Occipital lobe (tissue), 2 donors: ENCODE results near the gene SSBP3. TPM values are rescaled to one million over a fixed set of nuclear protein-coding genes. Genes with fewer than 3 reads are reported as not detected.
A peak's percentile ranks its signal among the peaks of the same experiment; 100 is the strongest.

Experiments used
- DNase-seq: peaks from one replicate; lab custom pipeline; 2025; lab: John Stamatoyannopoulos, UW
- total RNA-seq: library from RNA; depleted of rRNA; stranded (reverse); fragments of >200 nt; gene quantifications from one replicate; pipeline ENCODE4 v1.2.3, GENCODE V29; 2014

SSBP3 gene
- total RNA-seq, 1 donor from 2014 or later, result 46.8 TPM

DNA sequence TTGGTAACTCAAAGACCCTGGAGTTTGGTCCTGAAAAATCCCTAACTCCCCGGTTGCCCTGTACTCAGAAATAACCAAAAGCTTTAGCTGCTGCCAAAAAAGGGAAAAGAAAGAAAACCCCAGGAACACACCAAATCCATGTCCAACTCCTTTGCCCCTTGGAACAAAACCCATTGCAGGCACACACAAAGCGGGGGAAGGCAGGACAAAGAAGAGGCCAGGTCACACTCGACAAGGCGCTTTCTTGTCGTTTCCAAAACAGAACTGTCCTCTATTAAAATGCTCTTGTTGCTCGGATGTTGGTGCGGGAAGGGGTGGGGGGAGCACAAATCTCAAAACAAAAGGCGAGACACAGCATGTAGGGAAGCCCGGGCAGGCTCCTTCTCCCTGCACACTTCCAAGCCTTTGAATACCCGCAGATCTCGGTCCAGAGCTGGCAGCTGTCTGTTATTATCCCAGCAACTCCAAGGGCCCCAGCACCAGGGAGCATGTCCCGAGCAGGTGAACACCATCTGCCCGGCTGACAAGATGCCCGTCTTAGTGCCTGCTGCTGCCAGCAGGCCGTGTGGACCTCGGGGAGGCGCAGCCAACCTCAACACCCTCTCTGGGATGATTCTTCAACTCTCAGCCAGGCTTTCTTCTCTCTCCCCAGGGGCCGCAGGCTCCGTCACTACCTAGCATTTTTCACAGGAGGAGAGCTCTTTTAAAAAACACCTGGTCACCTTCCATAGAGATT is 96.4 kb downstream of the SSBP3 start:
- DNase-seq, result no peak

DNA sequence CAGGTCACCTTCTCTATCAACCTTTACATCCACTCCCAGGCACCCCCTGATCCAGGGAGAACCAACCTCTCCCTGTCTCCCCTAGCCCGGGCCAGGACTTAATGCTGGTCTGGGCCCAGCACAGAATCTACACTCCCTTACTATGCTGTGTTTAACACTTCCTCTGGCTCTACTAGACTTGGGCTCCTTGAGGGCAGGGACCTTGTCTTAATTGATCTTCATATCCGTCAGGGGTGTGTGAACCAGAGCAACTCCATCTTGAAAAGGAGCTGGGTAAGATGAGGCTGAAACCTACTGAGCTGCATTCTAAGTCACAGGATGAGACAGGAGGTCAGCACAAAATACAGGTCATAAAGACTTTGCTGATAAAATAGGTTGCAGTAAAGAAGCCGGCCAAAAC is 98.9 kb downstream of the SSBP3 start:
- no peak for DNase-seq

DNA sequence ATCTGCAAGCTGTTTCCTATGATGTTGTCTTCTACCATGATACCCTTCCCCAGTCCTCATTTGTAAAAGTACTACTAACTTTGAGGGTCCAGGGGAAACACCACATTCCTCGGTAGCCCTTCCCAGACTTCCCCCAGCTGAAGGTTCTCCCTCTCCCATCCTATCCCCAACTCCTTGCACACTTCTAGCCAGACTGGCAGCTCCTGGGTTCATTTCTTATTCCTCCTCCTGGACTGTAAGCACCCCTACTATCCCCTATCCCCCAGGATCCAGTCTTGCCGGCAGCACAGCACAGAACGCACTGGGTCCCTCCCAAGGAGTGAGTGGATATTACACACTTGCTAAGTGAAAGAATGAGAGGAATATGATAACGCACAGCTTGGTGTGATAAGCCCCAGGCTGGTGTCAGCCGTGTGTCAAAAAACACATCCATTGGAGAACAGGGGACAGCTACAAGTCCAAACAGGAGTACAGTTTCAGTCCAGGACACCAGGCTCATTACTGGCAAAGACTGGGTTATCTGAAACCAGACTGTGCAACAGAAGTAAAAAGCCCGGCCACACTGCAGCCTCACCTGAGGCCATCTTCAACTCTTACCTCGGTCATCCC is 100.2 kb downstream of the SSBP3 start:
- DNase-seq, result no peak

DNA sequence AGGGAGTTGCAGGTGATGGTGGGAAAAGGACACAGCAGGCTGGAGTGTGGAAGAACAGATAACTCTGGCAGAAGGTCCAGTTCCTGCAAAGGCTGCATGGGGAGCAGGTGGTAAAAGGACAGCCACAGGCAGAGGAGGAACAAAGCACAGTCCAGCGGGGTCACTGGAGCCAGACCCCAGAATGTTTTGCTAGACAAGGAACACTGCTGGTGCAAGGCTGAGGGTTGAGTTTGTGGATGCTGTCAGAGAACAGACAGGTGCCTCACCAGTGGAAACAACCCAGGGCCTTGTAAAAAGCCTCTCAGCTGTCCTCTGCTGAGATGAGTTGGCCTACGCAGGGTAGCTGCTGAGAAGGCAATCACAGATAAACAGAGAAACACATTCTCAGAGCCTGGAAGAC is 101.7 kb downstream of the SSBP3 start:
- no peak for DNase-seq

DNA sequence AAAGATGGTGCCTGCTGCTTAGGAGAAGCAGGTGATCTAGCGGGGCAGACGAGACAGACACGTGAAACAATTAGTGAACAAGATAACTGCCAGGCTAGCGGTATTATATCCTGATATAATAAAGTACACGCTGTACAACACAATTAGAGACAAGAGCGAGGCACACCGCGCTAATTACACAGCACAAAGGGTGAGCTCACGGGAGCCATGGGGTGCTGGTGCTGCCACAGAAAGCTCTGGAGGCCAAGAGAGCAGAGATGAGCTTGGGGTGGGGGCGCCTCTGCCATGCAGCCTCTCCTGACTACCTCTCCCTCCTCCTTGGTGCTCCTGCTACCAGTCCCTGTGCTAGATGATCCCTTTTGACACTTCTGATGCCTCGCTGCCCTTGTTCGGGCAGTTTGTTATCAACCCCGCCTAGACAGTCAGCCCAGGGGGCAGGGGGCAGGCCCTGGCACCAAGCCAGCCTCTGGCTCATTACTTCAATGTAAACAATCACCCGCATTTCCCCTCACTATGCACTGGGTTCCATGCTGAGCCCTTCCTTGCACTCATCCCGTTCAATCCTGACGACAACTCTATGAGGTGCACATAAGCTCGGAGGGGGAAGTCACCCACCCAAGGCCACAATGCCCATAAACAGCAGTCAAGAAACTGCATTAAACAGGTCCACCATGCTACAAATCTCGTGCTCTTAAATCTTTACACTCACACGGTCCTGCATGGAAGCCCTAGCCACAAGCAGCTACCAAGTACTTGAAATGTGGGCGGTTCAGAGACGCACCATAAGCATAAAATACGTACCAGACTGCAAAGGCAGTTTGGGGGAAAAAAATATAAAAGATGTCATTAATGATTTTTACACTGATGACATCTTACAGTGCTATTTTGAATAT is 103.0 kb downstream of the SSBP3 start:
- no peak for DNase-seq

DNA sequence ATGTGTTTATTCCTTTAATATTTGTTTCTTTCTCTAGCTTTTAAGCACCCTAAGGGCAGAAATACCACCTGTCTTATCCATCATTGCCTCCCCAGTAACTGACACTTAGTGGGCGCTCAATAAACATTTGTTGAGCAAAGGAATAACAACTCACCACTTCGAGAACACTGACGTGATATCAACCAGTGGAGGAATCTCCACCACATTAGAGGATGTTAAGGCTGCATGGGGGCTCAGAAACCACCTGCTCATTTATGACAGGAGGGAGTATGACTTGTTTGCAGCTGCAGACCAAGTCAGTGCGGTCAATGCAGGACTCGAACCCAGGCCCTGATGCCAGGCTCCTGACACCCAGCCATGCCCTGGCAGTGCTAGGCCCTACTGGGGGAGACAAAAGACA is 103.6 kb downstream of the SSBP3 start:
- DNase-seq, result no peak

DNA sequence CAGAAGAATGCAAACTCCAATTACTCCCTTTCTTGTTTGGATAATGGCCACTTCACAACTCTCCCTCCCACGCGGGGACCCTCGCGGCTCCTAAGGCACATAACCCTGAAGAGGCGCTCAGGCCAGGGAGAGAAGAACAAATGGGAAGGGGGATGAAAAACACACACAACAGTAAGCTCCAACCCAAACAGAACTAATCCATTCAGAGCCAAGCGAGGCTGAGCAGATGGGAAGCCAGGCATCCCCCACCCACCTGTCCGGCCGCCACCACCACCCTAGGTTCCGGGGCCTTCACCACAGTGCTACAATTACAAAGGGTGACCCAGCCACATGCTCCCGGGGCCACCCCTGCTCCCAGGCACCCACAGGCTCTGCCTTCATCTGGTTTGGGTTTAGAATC is 104.7 kb downstream of the SSBP3 start:
- no peak for DNase-seq

DNA sequence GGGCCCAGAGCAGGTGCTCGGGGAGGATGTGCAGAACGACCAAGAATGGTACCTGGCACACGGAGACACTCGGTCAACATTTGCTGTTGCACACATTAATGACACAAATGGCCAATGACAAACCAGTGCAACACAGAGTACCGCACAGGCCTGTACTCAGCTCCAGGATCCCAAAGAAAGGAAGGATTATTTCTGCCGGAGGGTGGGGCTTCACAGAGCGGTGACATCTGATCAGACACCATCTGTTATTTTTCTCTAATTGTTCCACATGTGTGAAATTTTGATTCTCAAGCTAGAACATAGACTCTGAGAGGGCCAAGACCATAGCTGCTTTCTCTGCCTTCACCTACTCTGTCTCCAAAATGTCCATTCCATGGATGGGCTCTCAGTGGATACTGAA is 105.8 kb downstream of the SSBP3 start:
- DNase-seq, result no peak

DNA sequence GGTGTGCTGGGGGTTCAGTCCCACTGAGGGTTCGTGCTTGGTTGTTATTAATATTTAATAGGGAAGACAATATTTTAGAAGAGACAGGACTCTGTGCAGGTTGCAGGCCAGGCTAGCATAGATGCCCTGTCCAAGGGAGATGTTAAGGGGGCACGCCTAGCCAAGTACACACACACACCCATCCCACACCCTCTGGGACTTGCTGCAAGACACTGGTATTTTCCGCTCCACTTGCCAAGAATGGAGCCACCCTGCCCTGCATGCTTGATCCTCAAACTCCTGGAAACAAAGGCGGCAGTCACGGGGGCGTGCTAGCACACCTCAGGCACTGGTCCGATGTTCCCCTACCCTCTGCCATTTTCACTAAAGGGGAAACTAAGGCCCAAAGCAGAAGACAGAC is 107.2 kb downstream of the SSBP3 start:
- no peak for DNase-seq

DNA sequence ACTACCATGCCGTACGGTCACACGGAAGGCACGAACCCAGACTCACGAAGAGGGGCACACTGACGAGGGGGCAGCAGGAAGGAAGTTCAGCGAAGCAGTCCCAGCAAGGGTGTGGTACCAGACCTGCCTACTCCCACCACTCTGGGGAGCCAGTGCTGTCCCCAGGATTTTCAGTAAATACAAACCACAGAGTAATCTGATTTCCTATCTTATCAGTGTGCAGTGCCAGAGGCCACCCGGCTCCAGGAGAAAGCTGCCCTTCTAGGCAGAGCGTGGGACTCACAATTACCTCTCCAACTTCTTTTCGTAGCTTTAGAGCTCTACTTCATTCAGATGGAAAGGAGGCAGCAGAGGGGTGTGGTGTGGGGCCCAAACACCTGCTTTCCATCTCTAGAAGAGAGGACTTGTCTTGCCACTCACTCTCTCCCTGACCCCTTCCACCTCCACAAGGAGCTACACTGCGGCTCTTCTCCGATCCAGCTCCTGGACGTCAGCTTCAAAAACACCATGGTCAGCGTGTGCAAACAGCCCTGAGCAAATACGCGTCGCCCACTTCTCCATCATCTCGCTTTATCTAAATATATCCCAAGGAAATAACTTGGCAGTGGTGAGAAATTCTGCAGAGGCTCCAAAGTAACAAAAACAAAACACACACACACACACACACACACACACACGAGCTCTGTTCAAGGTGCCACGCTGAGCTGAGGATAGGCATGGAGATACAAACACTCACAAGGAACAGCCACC is 107.7 kb downstream of the SSBP3 start:
- no peak for DNase-seq

DNA sequence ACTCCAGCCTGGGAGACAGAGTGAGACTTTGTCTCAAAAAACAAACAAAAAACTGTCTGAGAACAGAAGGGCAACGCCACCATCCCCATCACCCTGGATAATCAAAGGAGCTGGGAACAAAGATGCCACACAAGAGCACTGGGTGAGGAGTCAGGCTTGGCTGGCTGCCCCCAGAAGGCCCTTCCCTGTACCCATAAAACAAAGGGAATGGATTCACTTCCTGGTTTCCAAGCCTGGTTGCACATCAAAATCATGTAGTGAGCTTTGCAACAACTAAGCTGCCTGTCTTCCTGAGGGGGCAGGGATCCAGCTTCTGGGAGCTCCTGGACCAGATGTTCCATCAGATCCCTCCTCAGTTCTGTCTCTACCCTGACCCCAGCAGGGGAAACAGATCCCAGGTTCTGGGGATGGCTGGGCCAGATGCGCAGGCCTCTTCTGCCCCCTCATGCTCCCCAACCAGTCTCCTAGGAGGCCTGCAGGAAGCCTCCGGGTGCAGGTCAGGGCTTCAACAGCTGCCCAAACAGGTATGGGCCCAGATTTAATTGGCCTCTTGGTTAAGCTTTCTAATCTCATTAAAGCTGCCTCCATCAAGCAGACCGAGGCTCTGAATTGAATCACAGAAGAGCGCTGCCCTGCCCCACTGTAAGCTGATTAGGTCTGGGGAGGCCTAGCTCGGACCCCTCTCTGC is 108.5 kb downstream of the SSBP3 start:
- peak; percentile 65 for DNase-seq

DNA sequence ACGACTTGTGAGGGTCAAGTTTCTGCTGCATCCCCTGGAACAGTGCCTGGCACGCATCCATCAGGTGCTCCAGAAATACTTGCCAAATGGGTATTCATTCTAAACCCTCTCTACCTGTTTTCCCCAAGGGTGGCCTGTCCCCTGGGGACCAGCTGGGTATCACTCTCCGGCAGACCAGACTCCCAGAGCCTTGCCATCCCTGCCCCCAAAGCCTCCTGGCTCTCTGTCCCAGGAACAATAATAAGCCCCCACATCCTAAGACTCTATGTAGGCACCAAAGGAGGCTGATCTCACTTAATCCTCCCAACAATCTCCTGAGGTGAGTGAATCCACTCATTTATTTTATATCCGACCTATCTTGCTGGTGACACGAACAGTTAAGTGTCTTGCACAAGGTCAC is 109.5 kb downstream of the SSBP3 start:
- DNase-seq, result no peak

DNA sequence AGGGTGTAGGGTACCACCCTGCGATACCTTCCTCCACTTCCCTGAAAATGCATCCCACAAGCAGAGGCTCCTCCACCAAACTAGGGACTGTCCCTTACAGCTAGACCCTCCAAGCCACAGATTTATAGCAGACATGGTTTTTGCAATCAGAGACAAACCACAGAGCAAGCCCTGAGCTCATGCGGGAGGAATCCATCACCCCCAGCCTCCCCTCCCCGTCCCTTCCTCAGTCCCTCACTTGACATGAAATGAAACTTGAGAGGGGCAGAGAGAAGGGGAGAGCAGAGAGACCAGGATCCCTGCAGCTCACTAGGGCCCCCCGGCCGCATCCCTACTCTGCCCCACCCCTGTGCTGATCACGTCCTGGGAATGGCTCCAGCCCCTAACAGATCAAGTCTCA is 111.3 kb downstream of the SSBP3 start:
- no peak for DNase-seq

DNA sequence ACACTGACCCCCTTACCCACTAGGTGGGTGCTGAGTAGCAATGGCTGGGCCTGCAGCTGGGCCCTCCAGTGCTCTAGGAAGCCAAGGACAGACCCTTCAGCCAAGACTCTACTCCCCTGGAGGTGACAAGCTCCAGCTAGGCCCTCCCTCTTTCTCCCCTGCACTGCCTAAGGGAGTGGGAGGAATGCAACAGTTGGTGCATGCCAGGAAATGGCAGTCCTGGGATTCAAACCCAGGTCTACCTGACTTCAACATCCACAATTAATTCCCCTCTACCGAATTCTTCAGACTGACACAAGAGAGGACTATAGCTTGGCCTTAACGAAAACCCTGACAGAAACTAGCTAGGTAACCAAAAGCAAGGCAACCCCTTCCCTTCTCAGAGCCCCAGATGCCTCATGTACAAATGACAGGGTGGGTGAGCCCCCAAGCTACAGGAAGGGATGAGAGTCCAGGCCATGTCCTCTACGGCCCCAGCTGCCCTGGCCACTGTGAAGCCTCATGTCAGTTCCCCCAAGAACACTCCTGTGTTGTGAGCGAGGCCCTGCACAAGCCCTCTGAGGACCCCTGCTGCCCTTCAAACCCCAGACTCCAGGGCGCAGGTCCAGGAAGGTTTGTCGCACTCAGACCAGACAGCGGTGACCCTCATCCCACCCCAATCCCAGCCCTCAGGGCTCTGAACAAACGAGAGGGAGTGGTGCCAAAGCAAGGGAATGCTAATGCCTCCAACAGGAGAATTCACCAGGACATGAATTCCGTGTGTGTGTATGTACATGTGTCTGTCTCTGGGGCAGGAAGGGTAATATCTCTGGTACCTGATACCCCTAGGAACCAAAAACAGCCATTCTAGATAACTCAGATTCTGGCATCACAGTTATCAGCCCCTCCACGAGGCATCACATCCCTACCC is 113.9 kb downstream of the SSBP3 start:
- DNase-seq, result no peak

DNA sequence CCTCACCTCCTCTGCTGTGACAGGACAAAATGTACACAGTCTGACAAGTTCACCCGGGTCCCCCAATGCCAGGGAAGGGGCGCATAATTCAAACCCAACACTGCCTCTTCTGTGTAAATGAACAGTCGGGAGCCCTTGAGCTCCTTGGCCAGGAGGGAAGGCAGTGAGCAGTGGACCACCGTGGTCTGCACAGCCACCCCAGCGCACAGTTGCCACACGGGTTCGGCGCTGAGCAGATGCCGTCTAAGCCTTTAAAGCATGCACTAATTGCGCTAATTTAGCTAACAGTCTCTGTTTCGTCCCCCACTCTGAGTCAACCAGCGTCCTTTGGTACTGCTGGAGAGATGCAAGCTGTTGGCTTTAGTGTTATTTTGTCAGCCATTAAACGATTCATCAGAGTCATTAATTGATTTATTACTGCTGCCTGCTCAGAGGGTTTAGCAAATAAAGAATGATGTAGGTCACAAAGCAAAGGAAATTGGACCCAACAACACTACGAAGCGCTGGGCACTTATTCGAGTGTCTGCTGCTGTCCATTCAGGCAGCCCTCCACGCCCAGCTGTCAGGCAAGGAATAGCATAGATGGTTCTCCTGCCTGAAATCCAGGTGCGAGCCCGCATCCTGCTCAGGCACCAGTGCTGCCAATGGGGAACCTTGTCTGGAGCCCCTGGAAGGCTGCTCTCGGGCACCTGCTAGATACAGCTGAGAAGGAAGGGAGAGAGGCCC is 114.8 kb downstream of the SSBP3 start:
- no peak for DNase-seq

DNA sequence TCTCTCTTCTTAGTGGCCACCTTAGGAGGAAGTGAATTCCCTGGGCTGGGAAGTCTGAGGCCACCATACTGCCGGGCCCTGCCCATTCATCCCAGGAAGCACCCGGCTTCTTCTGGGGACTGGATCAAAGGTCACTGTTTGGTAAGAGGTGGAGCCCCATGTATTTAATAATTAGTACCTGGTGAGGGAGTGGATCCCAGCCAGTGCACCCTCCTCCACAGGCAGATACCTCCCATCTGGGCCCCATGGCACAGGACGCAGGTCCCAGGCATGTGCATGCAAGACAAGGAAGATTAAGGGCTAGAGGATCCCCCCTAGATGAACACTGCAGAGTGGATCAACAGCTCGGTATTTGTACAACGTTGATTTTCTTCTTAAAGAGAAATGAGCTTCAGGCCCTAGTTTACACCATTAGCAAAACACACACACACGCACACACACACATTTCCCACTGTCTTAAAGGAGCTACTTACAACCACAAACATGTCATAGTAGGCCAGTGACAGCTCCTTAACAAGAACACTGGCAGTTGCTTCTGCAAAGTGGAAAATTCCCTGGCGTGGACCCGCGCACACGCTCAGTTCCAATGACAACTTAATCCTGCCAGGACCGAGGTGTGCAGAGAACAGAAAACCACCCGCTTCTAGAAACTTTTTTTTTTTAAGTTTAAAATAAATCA is 115.5 kb downstream of the SSBP3 start:
- peak; percentile 61 for DNase-seq

DNA sequence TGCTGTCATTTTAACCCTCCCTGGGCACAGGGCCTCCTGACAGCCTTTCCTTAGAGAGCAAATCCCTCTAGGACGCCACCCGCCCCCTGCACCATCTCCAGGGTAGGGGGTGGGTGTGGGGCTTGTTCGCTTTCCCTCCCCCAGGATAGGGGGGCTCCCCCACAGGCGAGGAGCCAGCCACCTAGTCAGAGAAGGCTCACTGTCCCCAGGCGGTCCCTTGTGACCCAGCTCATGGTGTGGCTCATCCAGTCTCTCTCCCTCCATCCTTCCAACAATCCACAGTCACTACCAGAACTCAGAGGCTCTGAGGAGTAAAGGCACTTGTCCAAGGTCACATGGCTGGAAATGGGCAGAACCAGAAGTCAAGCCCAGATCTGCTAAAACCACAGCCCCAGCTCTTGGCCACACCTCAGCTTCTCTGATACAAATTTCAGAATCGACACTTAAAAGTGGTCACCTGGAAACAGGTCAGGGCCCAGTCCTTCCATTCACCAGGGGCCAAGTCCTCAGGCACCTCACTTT is 116.4 kb downstream of the SSBP3 start:
- no peak for DNase-seq

DNA sequence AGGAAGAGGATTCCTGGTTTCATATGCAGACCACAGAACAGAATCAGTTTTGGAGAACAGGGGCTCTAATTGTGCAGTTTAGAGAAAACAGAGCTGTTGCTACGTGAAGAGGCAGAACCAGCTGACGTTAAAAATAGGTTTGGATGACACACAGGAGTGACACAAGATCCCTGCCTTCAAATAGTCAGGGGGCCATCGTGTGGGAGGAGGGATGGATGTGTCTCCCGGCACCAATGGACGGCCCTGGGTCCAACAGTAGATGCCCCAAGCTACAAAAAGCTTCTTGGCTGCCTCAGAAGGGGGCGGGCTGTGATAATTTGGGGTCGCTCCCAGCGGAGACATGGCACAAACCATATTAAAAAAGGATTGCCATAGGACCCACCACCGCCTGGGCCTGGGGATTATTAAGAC is 118.4 kb downstream of the SSBP3 start:
- DNase-seq, result no peak
